SK-N-SH (cell line): ENCODE results near the gene UQCR11. TPM values are rescaled to one million over a fixed set of nuclear protein-coding genes. Genes with fewer than 3 reads are reported as not detected.

Experiments
- CTCF ChIA-PET: fragments of 300-600, 350-600 bp; formaldehyde crosslinking; extraction: SDS; loops from one replicate; lab custom pipeline; 2021; lab: Yijun Ruan, JAX
- POLR2A ChIA-PET: fragments of 350-600 bp; sonication (Branson Sonifier 250); formaldehyde crosslinking; extraction: SDS; loops from one replicate; lab custom pipeline; 2020; ENCODE audit warnings: antibody characterized with exemption, inconsistent platforms; lab: Yijun Ruan, JAX
- DNase-seq: peaks from one replicate; pipeline ENCODE4 v3.0.0; 2012
- H2AFZ ChIP-seq: fragments of 200-600 bp; sonication (generic); 2 replicates; pipeline ENCODE4 v1.8.1; 2016; ENCODE audit warnings: antibody characterized with exemption, mild to moderate bottlenecking, low read depth
- H3F3A ChIP-seq: fragments of 200-600 bp; sonication (generic); replicated peaks from 2 replicates; pipeline ENCODE3; 2016; ENCODE audit warnings: antibody characterized with exemption, mild to moderate bottlenecking; ENCODE audit not compliant: insufficient read depth
- H3K27ac ChIP-seq, 2 experiments: fragments of 200-500 bp in 1 of 2; fragments of 200-600 bp in 1 of 2; sonication (Bioruptor generic) in 1 of 2; sonication (generic), shearing (Covaris generic) in 1 of 2; 2 replicates each; pipeline versions ENCODE4 v1.5.1 to v1.6.1; 2014 to 2016; ENCODE audit warnings: low read depth in 2 of 2, inconsistent platforms in 1 of 2, low read length in 1 of 2, mild to moderate bottlenecking in 1 of 2, mixed read lengths in 1 of 2
- H3K27me3 ChIP-seq: fragments of 200-600 bp; sonication (generic), shearing (Covaris generic); 2 replicates; pipeline ENCODE4 v1.6.1; 2016; ENCODE audit warnings: mixed run types; ENCODE audit not compliant: insufficient read depth
- H3K36me3 ChIP-seq, 2 experiments: fragments of 200-500 bp in 1 of 2; fragments of 200-600 bp in 1 of 2; sonication (Bioruptor generic) in 1 of 2; sonication (generic) in 1 of 2; replicated peaks in 1 of 2; 2 replicates each; pipeline versions ENCODE3 to v1.5.1; 2014 to 2016; ENCODE audit warnings: low read length in 1 of 2, mild to moderate bottlenecking in 1 of 2; ENCODE audit not compliant: insufficient read depth in 2 of 2, control insufficient read depth in 1 of 2
- H3K4me1 ChIP-seq, 2 experiments: fragments of 200-500 bp in 1 of 2; fragments of 200-600 bp in 1 of 2; sonication (Bioruptor generic) in 1 of 2; sonication (generic), shearing (Covaris generic) in 1 of 2; 2 replicates each; pipeline versions ENCODE4 v1.5.1 to v1.6.1; 2014 to 2016; ENCODE audit warnings: low read depth in 1 of 2, low read length in 1 of 2, mixed run types in 1 of 2; ENCODE audit not compliant: insufficient read depth in 2 of 2, control insufficient read depth in 1 of 2
- H3K4me2 ChIP-seq: fragments of 200-600 bp; sonication (generic), shearing (Covaris generic); 2 replicates; pipeline ENCODE4 v1.6.1; 2017; ENCODE audit warnings: mixed run types
- H3K4me3 ChIP-seq, 2 experiments: fragments of 200-500 bp in 1 of 2; fragments of 200-600 bp in 1 of 2; sonication (Bioruptor generic) in 1 of 2; sonication (generic), shearing (Covaris generic) in 1 of 2; 2 replicates each; pipeline versions ENCODE4 v1.5.1 to v1.8.1; 2014 to 2016; ENCODE audit warnings: low read depth in 2 of 2, inconsistent platforms in 1 of 2, low read length in 1 of 2, mild to moderate bottlenecking in 1 of 2, mixed read lengths in 1 of 2, moderate library complexity in 1 of 2
- H3K79me2 ChIP-seq: fragments of 200-600 bp; sonication (generic); 2 replicates; pipeline ENCODE4 v1.8.1; 2017; ENCODE audit warnings: mild to moderate bottlenecking; ENCODE audit not compliant: insufficient read depth
- H3K9ac ChIP-seq: fragments of 200-600 bp; sonication (generic); 2 replicates; pipeline ENCODE4 v1.6.1; 2017; ENCODE audit warnings: mixed run types
- H3K9me2 ChIP-seq: fragments of 200-600 bp; sonication (generic); 2 replicates; pipeline ENCODE4 v1.6.1; 2017; ENCODE audit warnings: mixed run types
- H3K9me3 ChIP-seq: fragments of 200-600 bp; sonication (generic); 2 replicates; pipeline ENCODE4 v1.6.1; 2017; ENCODE audit warnings: mixed run types, mild to moderate bottlenecking, moderate library complexity
- H4K20me1 ChIP-seq: fragments of 200-600 bp; sonication (generic); 2 replicates; pipeline ENCODE4 v1.6.1; 2017; ENCODE audit warnings: mild to moderate bottlenecking, mixed run types; ENCODE audit not compliant: insufficient read depth
- CHD2 ChIP-seq: fragments of 150-350 bp; IDR thresholded peaks from 2 replicates; pipeline ENCODE4 v1.6.1; 2018; ENCODE audit warnings: low read length; ENCODE audit not compliant: partially characterized antibody
- FOXJ3 ChIP-seq: sonication (generic); formaldehyde crosslinking; IDR thresholded peaks from 2 replicates; pipeline ENCODE4 v1.5.1; 2020; ENCODE audit warnings: mild to moderate bottlenecking, missing genetic modification reagents
- GATA2 ChIP-seq: sonication (generic); formaldehyde crosslinking; IDR thresholded peaks from 2 replicates; pipeline ENCODE4 v1.5.0; 2020; ENCODE audit warnings: mild to moderate bottlenecking, missing genetic modification reagents
- MXI1 ChIP-seq: IDR thresholded peaks from 2 replicates; pipeline ENCODE4 v1.6.1; 2012; ENCODE audit warnings: mild to moderate bottlenecking, low read depth, low read length, improper control_type of control experiment
- POLR2AphosphoS5 ChIP-seq: IDR thresholded peaks from 2 replicates; pipeline ENCODE4 v1.6.1; 2012; ENCODE audit warnings: low read depth, low read length
- RAD21 ChIP-seq: IDR thresholded peaks from 2 replicates; pipeline ENCODE4 v1.6.1; 2012; ENCODE audit warnings: mild to moderate bottlenecking, low read length
- RFX5 ChIP-seq: IDR thresholded peaks from 2 replicates; pipeline ENCODE4 v1.6.1; 2012; ENCODE audit warnings: mild to moderate bottlenecking, improper control_type of control experiment, low read length
- SIN3A ChIP-seq: IDR thresholded peaks from 2 replicates; pipeline ENCODE4 v1.6.1; 2012; ENCODE audit warnings: low read depth, mild to moderate bottlenecking, low read length, moderate library complexity, borderline replicate concordance
- TAF1 ChIP-seq: IDR thresholded peaks from 2 replicates; pipeline ENCODE4 v1.6.1; 2012; ENCODE audit warnings: low read depth, mild to moderate bottlenecking, low read length, moderate library complexity, borderline replicate concordance
- TCF12 ChIP-seq: IDR thresholded peaks from 2 replicates; pipeline ENCODE4 v1.4.0; 2012
- WGBS: methylation state at CpG from one replicate; pipeline ENCODE4 v1.1.6; 2017; ENCODE audit warnings: low lambda C conversion rate; 5-methylcytosine and 5-hydroxymethylcytosine counted together
- polyA plus RNA-seq, 3 experiments: library from polyadenylated mRNA; depleted of rRNA; stranded (reverse); fragments of >200 nt; gene quantifications; 2 replicates each; pipeline ENCODE4 v1.2.3, GENCODE V29; 2012
- TF ChIP-seq, protein P1 (sequence below): IDR thresholded peaks from 2 replicates; pipeline ENCODE4 v1.6.1; 2012; ENCODE audit warnings: mild to moderate bottlenecking, low read depth, low read length, moderate library complexity
- TF ChIP-seq, protein P2 (sequence below): fragments of 150-350 bp; IDR thresholded peaks from 2 replicates; pipeline ENCODE4 v1.6.1; 2017; ENCODE audit warnings: antibody characterized with exemption, low read length, low read depth, borderline replicate concordance
- TF ChIP-seq, protein P3 (sequence below): IDR thresholded peaks from 2 replicates; pipeline ENCODE4 v1.4.0; 2012; ENCODE audit warnings: low read depth, borderline replicate concordance
- TF ChIP-seq, protein P4 (sequence below): fragments of 150-350 bp; IDR thresholded peaks from 2 replicates; pipeline ENCODE4 v1.6.1; 2016; ENCODE audit warnings: mild to moderate bottlenecking, low read depth, low read length

The UQCR11 gene
- polyA plus RNA-seq, 1 of the 3 experiments (the other 2 are of a cell fraction): 372 TPM

DNA sequence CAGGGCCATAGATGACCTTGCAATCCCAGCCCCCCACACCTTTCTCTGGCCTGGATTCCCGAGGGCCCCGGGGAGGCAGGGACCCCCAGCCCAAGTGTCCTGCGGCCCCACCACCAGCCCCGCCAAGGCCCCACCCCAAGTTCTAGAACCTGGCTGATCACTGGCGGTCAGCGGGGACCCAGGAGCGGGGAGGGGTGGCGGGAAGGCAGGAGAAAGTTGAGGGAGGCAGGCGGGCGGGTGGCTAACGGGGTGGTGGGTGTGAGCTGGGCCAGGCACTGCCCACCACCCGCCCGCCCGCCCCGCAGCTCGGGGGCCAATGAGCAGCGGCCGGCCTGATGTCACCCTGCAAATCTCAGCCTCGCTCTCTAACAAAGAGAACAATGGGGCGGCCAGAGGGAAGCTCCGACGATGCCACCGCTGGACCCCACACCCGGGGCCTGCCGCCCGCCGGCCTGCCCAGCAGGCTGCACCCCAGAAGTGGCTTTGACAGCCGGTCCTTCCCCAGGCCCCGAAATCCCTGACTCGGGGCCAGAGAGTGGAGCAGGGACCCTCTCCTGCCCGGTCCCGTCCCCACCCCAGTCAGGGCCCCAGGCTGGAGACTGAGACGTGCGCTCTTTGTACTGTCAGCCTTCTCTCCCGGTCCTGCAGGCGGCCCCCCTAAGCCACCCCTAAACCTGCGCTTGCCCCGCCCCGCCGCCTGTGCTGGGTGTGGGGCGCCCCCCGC is 38.7 kb downstream of the UQCR11 start (continued):
- TF ChIP-seq, protein P1, sequence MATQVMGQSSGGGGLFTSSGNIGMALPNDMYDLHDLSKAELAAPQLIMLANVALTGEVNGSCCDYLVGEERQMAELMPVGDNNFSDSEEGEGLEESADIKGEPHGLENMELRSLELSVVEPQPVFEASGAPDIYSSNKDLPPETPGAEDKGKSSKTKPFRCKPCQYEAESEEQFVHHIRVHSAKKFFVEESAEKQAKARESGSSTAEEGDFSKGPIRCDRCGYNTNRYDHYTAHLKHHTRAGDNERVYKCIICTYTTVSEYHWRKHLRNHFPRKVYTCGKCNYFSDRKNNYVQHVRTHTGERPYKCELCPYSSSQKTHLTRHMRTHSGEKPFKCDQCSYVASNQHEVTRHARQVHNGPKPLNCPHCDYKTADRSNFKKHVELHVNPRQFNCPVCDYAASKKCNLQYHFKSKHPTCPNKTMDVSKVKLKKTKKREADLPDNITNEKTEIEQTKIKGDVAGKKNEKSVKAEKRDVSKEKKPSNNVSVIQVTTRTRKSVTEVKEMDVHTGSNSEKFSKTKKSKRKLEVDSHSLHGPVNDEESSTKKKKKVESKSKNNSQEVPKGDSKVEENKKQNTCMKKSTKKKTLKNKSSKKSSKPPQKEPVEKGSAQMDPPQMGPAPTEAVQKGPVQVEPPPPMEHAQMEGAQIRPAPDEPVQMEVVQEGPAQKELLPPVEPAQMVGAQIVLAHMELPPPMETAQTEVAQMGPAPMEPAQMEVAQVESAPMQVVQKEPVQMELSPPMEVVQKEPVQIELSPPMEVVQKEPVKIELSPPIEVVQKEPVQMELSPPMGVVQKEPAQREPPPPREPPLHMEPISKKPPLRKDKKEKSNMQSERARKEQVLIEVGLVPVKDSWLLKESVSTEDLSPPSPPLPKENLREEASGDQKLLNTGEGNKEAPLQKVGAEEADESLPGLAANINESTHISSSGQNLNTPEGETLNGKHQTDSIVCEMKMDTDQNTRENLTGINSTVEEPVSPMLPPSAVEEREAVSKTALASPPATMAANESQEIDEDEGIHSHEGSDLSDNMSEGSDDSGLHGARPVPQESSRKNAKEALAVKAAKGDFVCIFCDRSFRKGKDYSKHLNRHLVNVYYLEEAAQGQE: peak; percentile 59; the same call in 1 of the 2 replicates
- TF ChIP-seq, protein P2, sequence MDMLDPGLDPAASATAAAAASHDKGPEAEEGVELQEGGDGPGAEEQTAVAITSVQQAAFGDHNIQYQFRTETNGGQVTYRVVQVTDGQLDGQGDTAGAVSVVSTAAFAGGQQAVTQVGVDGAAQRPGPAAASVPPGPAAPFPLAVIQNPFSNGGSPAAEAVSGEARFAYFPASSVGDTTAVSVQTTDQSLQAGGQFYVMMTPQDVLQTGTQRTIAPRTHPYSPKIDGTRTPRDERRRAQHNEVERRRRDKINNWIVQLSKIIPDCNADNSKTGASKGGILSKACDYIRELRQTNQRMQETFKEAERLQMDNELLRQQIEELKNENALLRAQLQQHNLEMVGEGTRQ: no peak
- TF ChIP-seq RAD21 (no peak), SIN3A (peak; percentile 69; the same call in 1 of the 2 replicates), MXI1 (0 out of 2 replicates have a peak, but pooled peaks have one; percentile 27), POLR2AphosphoS5 (peak; percentile 84)

DNA sequence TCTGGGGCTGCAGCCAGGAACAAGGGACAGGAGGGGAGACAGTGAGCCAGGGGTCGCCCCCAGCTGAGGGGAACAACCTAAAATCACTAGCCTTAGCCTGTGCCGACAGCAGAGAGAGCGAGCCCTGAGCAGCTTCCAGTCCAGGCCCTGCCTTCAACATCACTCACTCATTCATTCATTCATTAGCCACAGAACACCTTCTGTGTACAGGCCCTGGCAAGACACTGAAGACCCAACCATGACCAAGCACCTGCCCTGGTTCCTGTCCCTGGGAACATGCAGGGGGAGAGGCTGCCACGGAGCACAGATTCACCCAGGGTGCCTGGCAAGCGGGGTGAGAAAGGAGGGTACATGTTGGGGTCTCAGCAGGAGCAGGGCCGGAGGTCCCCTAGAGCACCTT is 42.0 kb downstream of the UQCR11 start:
- H3K4me1 ChIP-seq: peaks cover 0 to 8% of the 10 kb centered on the region in 2 experiments; a peak in 2 of 4 replicates
- H3K27ac ChIP-seq: no peak overlapping the region
- H3K4me3 ChIP-seq: no peak overlapping the region
- no peaks in the 10 kb centered on the region for H3K36me3 ChIP-seq
- H3K9ac ChIP-seq: no peak overlapping the region
- POLR2A ChIA-PET: no interaction called here
- peaks cover 91% of the 10 kb centered on the region for H3K79me2 ChIP-seq
- no peak overlapping the region for H2AFZ ChIP-seq
- no peaks in the 10 kb centered on the region for H3K9me2 ChIP-seq
- TF ChIP-seq POLR2AphosphoS5 (no peak), TCF12 (no peak), RFX5 (no peak), TAF1 (no peak), CHD2 (no peak), FOXJ3 (CRISPR knock-in tag) (no peak), MXI1 (no peak), GATA2 (no peak)
- TF ChIP-seq, protein P3, sequence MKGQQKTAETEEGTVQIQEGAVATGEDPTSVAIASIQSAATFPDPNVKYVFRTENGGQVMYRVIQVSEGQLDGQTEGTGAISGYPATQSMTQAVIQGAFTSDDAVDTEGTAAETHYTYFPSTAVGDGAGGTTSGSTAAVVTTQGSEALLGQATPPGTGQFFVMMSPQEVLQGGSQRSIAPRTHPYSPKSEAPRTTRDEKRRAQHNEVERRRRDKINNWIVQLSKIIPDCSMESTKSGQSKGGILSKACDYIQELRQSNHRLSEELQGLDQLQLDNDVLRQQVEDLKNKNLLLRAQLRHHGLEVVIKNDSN: no peak
- TF ChIP-seq, protein P4, sequence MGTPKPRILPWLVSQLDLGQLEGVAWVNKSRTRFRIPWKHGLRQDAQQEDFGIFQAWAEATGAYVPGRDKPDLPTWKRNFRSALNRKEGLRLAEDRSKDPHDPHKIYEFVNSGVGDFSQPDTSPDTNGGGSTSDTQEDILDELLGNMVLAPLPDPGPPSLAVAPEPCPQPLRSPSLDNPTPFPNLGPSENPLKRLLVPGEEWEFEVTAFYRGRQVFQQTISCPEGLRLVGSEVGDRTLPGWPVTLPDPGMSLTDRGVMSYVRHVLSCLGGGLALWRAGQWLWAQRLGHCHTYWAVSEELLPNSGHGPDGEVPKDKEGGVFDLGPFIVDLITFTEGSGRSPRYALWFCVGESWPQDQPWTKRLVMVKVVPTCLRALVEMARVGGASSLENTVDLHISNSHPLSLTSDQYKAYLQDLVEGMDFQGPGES: no peak
- no peak overlapping the region for H3K4me2 ChIP-seq
- H3F3A ChIP-seq: no peaks in the 10 kb centered on the region
- H4K20me1 ChIP-seq: peaks cover 81% of the 10 kb centered on the region
- CTCF ChIA-PET: interaction anchor here (0.7 to 5.0 kb wide), 4 partner anchors 12 to 263 kb away, joined by 3 to 37 read pairs (median 4); partner anchors contain the start of gene UQCR11
- H3K9me3 ChIP-seq: no peaks in the 10 kb centered on the region
- WGBS: 100% methylated on average over 2 of the region's 6 CpGs
- DNase-seq: no peak
- no peaks in the 10 kb centered on the region for H3K27me3 ChIP-seq
